GM12801 (cell line): Measurements from ENCODE around the gene SART3.

Experiments
- CTCF ChIP-seq: IDR thresholded peaks from one replicate; pipeline ENCODE4 v1.5.1; 2011; ENCODE audit warnings: control low read depth; ENCODE audit not compliant: insufficient read length; ENCODE audit errors: extremely low read depth

SART3 gene

GRCh38 chr12:108594960-108595710 is 34.2 kb upstream of the SART3 start:
- no peak for TF ChIP-seq CTCF

DNA sequence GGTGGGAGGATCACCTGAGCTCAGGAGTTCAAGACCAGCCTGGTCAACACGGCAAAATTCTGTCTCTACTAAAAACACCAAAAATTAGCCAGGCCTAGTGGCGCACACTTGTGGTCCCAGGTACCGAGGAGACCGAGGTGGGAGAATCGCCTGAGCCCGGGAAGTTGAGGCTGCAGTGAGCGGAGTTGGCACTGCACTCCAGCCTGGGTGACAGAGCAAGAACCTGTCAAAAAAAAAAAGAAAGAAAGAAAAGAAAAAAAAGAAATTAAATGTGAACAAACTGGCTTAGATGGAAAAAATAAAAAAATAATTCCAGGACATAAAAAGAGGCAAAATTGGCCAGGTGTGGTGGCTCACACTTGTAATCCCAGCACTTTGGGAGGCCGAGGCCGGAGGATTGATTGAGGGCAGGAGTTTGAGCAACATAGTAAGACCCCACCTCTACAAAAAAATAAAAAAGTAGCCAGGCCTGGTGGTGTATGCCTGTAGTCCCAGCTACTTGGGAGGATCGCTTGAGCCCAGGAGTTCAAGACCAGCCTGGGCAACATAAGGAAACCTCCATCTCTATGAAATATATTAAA is 33.4 kb upstream of the SART3 start:
- no peak for TF ChIP-seq CTCF

- no peak for TF ChIP-seq CTCF
These were observed 31.3 kb upstream of the SART3 start for GRCh38 chr12:108592033-108592909.

GRCh38 chr12:108591267-108591980 is 30.5 kb upstream of the SART3 start:
- TF ChIP-seq CTCF, result no peak

- TF ChIP-seq CTCF, result no peak
These were observed 28.9 kb upstream of the SART3 start for GRCh38 chr12:108589840-108590229.

DNA sequence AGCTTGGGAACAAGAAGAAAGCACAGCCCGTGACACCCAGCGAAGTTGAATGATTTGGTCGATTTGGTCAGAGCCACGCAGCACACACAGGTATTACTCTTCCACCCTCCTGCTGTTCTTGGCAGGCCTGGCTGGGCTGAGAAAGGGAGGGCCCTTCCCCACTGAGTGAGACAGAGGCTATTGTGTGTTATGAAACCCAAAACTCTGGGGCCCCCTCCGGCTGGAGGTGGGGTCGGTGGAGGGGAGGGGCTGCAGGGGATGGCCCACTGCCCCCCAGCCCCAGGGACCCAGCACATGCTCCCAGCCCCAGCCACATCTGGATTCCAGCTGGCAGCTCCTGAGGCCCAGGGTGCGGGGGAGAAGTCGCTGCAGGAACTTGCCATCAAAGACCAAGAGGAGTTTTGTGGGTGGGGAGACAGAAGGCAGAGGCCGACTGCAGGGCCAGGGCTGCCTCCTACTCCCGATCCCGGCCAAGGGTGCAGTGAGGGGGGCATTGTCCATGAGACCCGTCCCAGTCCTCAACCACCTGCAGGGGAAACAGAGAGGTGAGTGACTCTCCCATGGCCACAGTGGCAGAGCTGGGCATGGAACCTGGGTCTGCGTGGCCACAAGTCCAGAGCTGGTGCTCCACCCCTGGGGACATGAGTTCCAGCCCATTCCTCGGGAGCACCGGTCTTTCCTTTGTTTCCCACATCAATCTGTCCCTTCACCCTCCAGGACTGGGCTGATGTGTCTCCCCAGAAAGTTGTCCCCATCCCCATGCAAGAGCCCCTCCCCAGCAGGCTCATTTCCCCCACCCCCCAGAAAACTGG is 28.3 kb upstream of the SART3 start:
- no peak for TF ChIP-seq CTCF
